ENCODE measurements around the gene VTI1A. TPM values are rescaled to one million over a fixed set of nuclear protein-coding genes. Genes with fewer than 3 reads are reported as not detected.

VTI1A gene
- total and polyA plus RNA-seq, 4 donors = 5.5 to 26.9 (median 13.1) TPM

DNA sequence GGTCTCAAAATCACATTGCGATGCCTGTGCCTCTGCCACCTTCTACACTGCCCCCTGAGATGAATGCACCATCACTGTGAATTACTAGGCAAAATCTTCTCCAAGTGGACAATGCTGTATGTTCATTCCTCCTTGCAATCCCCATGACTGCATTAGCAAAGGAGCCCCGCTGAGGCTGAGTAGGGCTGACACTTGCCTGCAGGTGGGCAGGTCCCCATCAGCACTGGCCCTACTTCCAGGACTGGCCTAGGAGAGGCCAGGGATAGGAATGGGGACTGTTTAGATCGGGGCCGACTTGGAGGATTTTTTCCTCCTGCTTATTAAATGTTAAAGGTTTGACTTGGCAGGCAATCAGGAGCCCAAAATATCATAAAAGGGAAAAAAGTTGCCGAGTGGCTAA is 376.0 kb downstream of the VTI1A start:
- TF ChIP-seq, protein P1, sequence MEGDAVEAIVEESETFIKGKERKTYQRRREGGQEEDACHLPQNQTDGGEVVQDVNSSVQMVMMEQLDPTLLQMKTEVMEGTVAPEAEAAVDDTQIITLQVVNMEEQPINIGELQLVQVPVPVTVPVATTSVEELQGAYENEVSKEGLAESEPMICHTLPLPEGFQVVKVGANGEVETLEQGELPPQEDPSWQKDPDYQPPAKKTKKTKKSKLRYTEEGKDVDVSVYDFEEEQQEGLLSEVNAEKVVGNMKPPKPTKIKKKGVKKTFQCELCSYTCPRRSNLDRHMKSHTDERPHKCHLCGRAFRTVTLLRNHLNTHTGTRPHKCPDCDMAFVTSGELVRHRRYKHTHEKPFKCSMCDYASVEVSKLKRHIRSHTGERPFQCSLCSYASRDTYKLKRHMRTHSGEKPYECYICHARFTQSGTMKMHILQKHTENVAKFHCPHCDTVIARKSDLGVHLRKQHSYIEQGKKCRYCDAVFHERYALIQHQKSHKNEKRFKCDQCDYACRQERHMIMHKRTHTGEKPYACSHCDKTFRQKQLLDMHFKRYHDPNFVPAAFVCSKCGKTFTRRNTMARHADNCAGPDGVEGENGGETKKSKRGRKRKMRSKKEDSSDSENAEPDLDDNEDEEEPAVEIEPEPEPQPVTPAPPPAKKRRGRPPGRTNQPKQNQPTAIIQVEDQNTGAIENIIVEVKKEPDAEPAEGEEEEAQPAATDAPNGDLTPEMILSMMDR (IDR thresholded peaks at IDR 0.05; ENCODE audit: low read depth, low read length, missing input control) = no peak
- no peak for TF ChIP-seq RAD21 (IDR thresholded peaks at IDR 0.05)
- no peak for TF ChIP-seq RXRA (IDR thresholded peaks at IDR 0.05)
- no peak for TF ChIP-seq NR2F2 (IDR thresholded peaks at IDR 0.05)
- TF ChIP-seq EGR1 (IDR thresholded peaks at IDR 0.05; ENCODE audit: low read depth in 2 of 2) = no peak
- TF ChIP-seq, protein P2, sequence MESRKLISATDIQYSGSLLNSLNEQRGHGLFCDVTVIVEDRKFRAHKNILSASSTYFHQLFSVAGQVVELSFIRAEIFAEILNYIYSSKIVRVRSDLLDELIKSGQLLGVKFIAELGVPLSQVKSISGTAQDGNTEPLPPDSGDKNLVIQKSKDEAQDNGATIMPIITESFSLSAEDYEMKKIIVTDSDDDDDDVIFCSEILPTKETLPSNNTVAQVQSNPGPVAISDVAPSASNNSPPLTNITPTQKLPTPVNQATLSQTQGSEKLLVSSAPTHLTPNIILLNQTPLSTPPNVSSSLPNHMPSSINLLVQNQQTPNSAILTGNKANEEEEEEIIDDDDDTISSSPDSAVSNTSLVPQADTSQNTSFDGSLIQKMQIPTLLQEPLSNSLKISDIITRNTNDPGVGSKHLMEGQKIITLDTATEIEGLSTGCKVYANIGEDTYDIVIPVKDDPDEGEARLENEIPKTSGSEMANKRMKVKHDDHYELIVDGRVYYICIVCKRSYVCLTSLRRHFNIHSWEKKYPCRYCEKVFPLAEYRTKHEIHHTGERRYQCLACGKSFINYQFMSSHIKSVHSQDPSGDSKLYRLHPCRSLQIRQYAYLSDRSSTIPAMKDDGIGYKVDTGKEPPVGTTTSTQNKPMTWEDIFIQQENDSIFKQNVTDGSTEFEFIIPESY (IDR thresholded peaks at IDR 0.05) = no peak
- no peak for TF ChIP-seq JUND (IDR thresholded peaks at IDR 0.05)
- TF ChIP-seq GABPA (IDR thresholded peaks at IDR 0.05 in 1 of 2, conservative IDR thresholded peaks at IDR 0.05 in 1 of 2) = no peak
- TF ChIP-seq, protein P3, sequence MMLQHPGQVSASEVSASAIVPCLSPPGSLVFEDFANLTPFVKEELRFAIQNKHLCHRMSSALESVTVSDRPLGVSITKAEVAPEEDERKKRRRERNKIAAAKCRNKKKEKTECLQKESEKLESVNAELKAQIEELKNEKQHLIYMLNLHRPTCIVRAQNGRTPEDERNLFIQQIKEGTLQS (IDR thresholded peaks at IDR 0.05) = no peak
- TF ChIP-seq YY1 (IDR thresholded peaks at IDR 0.05) = no peak
- TF ChIP-seq HNF4A (conservative IDR thresholded peaks at IDR 0.05) = no peak
- TF ChIP-seq FOXA2 (IDR thresholded peaks at IDR 0.05) = no peak
- TF ChIP-seq FOXA1 (IDR thresholded peaks at IDR 0.05) = no peak
- TF ChIP-seq, protein P4, sequence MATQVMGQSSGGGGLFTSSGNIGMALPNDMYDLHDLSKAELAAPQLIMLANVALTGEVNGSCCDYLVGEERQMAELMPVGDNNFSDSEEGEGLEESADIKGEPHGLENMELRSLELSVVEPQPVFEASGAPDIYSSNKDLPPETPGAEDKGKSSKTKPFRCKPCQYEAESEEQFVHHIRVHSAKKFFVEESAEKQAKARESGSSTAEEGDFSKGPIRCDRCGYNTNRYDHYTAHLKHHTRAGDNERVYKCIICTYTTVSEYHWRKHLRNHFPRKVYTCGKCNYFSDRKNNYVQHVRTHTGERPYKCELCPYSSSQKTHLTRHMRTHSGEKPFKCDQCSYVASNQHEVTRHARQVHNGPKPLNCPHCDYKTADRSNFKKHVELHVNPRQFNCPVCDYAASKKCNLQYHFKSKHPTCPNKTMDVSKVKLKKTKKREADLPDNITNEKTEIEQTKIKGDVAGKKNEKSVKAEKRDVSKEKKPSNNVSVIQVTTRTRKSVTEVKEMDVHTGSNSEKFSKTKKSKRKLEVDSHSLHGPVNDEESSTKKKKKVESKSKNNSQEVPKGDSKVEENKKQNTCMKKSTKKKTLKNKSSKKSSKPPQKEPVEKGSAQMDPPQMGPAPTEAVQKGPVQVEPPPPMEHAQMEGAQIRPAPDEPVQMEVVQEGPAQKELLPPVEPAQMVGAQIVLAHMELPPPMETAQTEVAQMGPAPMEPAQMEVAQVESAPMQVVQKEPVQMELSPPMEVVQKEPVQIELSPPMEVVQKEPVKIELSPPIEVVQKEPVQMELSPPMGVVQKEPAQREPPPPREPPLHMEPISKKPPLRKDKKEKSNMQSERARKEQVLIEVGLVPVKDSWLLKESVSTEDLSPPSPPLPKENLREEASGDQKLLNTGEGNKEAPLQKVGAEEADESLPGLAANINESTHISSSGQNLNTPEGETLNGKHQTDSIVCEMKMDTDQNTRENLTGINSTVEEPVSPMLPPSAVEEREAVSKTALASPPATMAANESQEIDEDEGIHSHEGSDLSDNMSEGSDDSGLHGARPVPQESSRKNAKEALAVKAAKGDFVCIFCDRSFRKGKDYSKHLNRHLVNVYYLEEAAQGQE (IDR thresholded peaks at IDR 0.05) = no peak
- TF ChIP-seq HNF4G (IDR thresholded peaks at IDR 0.05) = no peak
- no peak for TF ChIP-seq SP1 (IDR thresholded peaks at IDR 0.05)
- TF ChIP-seq, protein P5, sequence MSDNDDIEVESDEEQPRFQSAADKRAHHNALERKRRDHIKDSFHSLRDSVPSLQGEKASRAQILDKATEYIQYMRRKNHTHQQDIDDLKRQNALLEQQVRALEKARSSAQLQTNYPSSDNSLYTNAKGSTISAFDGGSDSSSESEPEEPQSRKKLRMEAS (IDR thresholded peaks at IDR 0.05) = no peak
- no peak for TF ChIP-seq TAF1 (conservative IDR thresholded peaks at IDR 0.05)
- peaks cover 5 to 31% (median 10%) of the 10 kb centered on the region in 4 donors for H3K4me1 ChIP-seq (ENCODE audit: control insufficient read depth in 4 of 4, insufficient read depth in 4 of 4, low read length in 3 of 4)
- 93% methylated on average over 5 of the region's 5 CpGs for WGBS
- no peaks in the 10 kb centered on the region for H3K9me3 ChIP-seq (ENCODE audit: control insufficient read depth in 4 of 4, low read length in 3 of 4)
- H3K27ac ChIP-seq (ENCODE audit: low read depth in 1 of 2, low read length in 2 of 2) = no peak overlapping the region
- no peak for DNase-seq (ENCODE audit: low spot score)
- no peaks in the 10 kb centered on the region for H3K27me3 ChIP-seq (ENCODE audit: control insufficient read depth in 4 of 4, insufficient read depth in 4 of 4, low read length in 3 of 4)
- H3K9ac ChIP-seq (ENCODE audit: low read depth in 1 of 2, low read length in 2 of 2) = no peak overlapping the region
- no peaks in the 10 kb centered on the region for H3K36me3 ChIP-seq (ENCODE audit: control insufficient read depth in 4 of 4, insufficient read depth in 3 of 4, low read depth in 1 of 4, low read length in 3 of 4)
- no peak overlapping the region for H3K4me3 ChIP-seq (ENCODE audit: low read depth in 1 of 3, low read length in 3 of 3)

Data from liver (tissue), 9 donors.